Vagina (tissue), 2 donors: ENCODE results near the gene OR11H7.

Source experiments
- POLR2A ChIP-seq, 2 donors: fragments of 450-650 bp; IDR thresholded peaks; one replicate each; pipeline ENCODE4 v1.6.1; 2017; ENCODE audit warnings: antibody characterized with exemption in 2 of 2, mild to moderate bottlenecking in 2 of 2, moderate library complexity in 2 of 2
- TF ChIP-seq, protein P1 (sequence below), 3 experiments: fragments of 450-650 bp in 2 of 3; fragments of 200-600 bp in 1 of 3; sonication (generic) in 1 of 3; IDR thresholded peaks; one replicate each; pipeline ENCODE4 v1.5.1; 2017 to 2019; ENCODE audit warnings: antibody characterized with exemption in 3 of 3, mild to moderate bottlenecking in 2 of 3, moderate library complexity in 2 of 3

DNA sequence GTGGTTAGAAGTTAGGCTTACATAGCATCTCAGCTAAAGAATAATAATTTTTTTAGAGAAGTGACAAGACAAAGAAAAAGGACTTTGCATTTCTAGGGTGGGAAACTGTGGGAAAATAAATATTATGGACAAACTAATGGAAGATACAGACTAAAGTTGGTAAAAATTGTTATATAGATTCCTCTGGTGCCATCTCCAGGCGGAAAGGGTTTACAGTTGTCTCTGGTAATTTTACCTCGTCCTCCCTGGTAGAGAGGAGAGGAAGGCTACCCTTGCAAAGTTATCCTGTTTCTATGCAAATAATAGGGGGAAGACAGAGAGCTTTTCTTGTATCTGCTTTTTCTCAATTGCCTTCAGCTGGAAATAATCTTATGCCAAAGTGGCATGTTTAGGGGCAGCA lies 32.9 kb upstream of the OR11H7 start:
- TF ChIP-seq, protein P1, sequence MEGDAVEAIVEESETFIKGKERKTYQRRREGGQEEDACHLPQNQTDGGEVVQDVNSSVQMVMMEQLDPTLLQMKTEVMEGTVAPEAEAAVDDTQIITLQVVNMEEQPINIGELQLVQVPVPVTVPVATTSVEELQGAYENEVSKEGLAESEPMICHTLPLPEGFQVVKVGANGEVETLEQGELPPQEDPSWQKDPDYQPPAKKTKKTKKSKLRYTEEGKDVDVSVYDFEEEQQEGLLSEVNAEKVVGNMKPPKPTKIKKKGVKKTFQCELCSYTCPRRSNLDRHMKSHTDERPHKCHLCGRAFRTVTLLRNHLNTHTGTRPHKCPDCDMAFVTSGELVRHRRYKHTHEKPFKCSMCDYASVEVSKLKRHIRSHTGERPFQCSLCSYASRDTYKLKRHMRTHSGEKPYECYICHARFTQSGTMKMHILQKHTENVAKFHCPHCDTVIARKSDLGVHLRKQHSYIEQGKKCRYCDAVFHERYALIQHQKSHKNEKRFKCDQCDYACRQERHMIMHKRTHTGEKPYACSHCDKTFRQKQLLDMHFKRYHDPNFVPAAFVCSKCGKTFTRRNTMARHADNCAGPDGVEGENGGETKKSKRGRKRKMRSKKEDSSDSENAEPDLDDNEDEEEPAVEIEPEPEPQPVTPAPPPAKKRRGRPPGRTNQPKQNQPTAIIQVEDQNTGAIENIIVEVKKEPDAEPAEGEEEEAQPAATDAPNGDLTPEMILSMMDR (IDR thresholded peaks at IDR 0.05): no peak
- TF ChIP-seq POLR2A (IDR thresholded peaks at IDR 0.05): no peak
